Heart left ventricle (tissue), 16 donors: ENCODE data around the gene TIAL1. TPM values are rescaled to one million over a fixed set of nuclear protein-coding genes. Genes with fewer than 3 reads are reported as not detected.
A peak's percentile ranks its signal among the peaks of the same experiment; 100 is the strongest.
"Not testable (repeated sequence)": the region's sequence is repeated elsewhere in the genome, so short reads cannot be mapped to it uniquely, and the experiment has no call there.

Experiments
- ATAC-seq, 4 donors: fragments of 200-7000 bp; cut with Tn5 transposase; one replicate each; pipeline ENCODE4 v1.9.1; 2020 to 2022; ENCODE audit warnings: moderate library complexity in 4 of 4, mild to moderate bottlenecking in 3 of 4, moderate number of reproducible peaks in 1 of 4
- DNase-seq, 5 donors: peaks; one replicate each; pipeline ENCODE4 v3.0.0-alpha.2; 2020
- H3K27ac ChIP-seq, 12 donors: fragments of 200-600 bp; sonication (generic) in 4 of 12; one replicate each; pipeline versions ENCODE4 v1.5.0 to v1.8.0; 2016 to 2022; ENCODE audit warnings: mild to moderate bottlenecking in 2 of 12
- H3K27me3 ChIP-seq, 9 donors: fragments of 200-600 bp; sonication (generic) in 2 of 9; one replicate each; pipeline versions ENCODE4 v1.5.1 to v1.8.0; 2016 to 2022; ENCODE audit warnings: mild to moderate bottlenecking in 3 of 9
- H3K36me3 ChIP-seq, 9 donors: fragments of 200-600 bp; sonication (generic) in 2 of 9; one replicate each; pipeline versions ENCODE4 v1.5.0 to v1.8.0; 2018 to 2022; ENCODE audit warnings: mild to moderate bottlenecking in 2 of 9
- H3K4me1 ChIP-seq, 12 donors: fragments of 200-600 bp; sonication (generic) in 4 of 12; one replicate each; pipeline versions ENCODE4 v1.5.0 to v1.8.0; 2016 to 2022; ENCODE audit warnings: mild to moderate bottlenecking in 3 of 12
- H3K4me3 ChIP-seq, 12 donors: fragments of 200-600 bp; sonication (generic) in 4 of 12; one replicate each; pipeline versions ENCODE4 v1.5.0 to v1.8.0; 2017 to 2022; ENCODE audit warnings: mild to moderate bottlenecking in 9 of 12, moderate library complexity in 4 of 12
- H3K9me3 ChIP-seq, 12 donors: fragments of 200-600 bp; sonication (generic) in 4 of 12; one replicate each; pipeline versions ENCODE4 v1.5.0 to v1.8.0; 2016 to 2022; ENCODE audit warnings: mild to moderate bottlenecking in 1 of 12
- CTCF ChIP-seq, 12 donors: fragments of 200-600 bp; sonication (generic) in 4 of 12; IDR thresholded peaks; one replicate each; pipeline versions ENCODE4 v1.5.0 to v1.8.0; 2018 to 2022; ENCODE audit warnings: antibody characterized with exemption in 12 of 12, mild to moderate bottlenecking in 5 of 12
- POLR2A ChIP-seq, 2 donors: fragments of 450-650 bp; IDR thresholded peaks; one replicate each; pipeline ENCODE4 v1.6.1; 2017; ENCODE audit warnings: antibody characterized with exemption in 2 of 2, mild to moderate bottlenecking in 2 of 2, moderate library complexity in 2 of 2
- WGBS, 4 donors: extraction: QIAGEN DNeasy Blood & Tissue Kit in 2 of 4; methylation state at CpG; one replicate each; pipeline versions ENCODE4 v1.1.5 to v1.1.7; 2013 to 2018; 5-methylcytosine and 5-hydroxymethylcytosine counted together
- intact Hi-C, 10 donors: fragments of 100-400 bp; cut with DNase I; formaldehyde crosslinking; loops; one replicate each; pipeline versions ENCODE4 v1.11.1 to v1.14.2; 2022
- polyA plus RNA-seq, 2 donors: library from polyadenylated mRNA; stranded (reverse); fragments of 200-250 nt; gene quantifications; one replicate each; pipeline ENCODE4 v1.2.3, GENCODE V29; 2013
- total RNA-seq, 9 donors: library from RNA; depleted of rRNA in 2 of 9; stranded (reverse); fragments of >200 nt in 2 of 9; fragmentation: NEBNext Ultra II Directional in 3 of 9; extraction: Animal tissue kit (Norgen Biotek cat#: 25700) in 3 of 9; gene quantifications; one replicate each; pipeline versions ENCODE4 v1.1.0 to v1.2.4, GENCODE V29; 2016 to 2023
- donor health status: ischemic (EF 13 %, LVEDD 7.1; RV severe dilation, severe dysfunction).
- donor health status: healthy with polysubstance abuse.
- donor health status: DM: no; HTN: yes; CAD: no.
- donor health status: DM: no; HTN: no; CAD: no.
- donor health status: ischemic (EF 25% LVEDD 6.9; RV normal size, moderate dysfunction).
- donor health status: ischemic (EF 25% LVEDD 5.7; RV mildly dilated, moderate dysfunction).
- donor health status: healthy.
- donor health status: DM: yes; HTN: yes; CAD: no.
- donor health status: ischemic (EF 35%, LVEDD 5.7; RV mildly dilated, moderate dysfunction).
- donor health status: nonischemic (EF 11% LVEDD 7.7; RV severe dilation, severe dysfunction).
- donor health status: DM: yes; HTN: yes; CAD: no.
- donor health status: PGD.
- donor health status: ischemic (EF 29% LVEDD 5.4; RV normal size, mild dysfunction).
- donor health status: nonischemic (EF 23%, LVEDD 6.1; RV moderate dilation, normal function).

Gene TIAL1
- total and polyA plus RNA-seq, 11 donors = 24.8 to 86.3 (median 65.2) TPM

- no peak for ATAC-seq
- 81 to 89% (median 84%) methylated on average over 1 of the region's 1 CpG for WGBS, 4 donors
- peak overlapping the region in 1 of 12 donors; percentile 11 for H3K27ac ChIP-seq
Observed at GRCh38 chr10:119531067-119531466, 65.7 kb downstream of the TIAL1 start.

GRCh38 chr10:119528663-119529237, 68.0 kb downstream of the TIAL1 start:
- H3K27me3 ChIP-seq, H3K4me1 ChIP-seq, H3K9me3 ChIP-seq, H3K4me3 ChIP-seq, DNase-seq, intact Hi-C loops, H3K27ac ChIP-seq: not testable (repeated sequence)
- peak in 1 of 4 donors; percentile 42 for ATAC-seq
- peaks cover 0 to 26% (median 0%) of the 10 kb centered on the region in 9 donors for H3K36me3 ChIP-seq
- WGBS, 4 donors = 55 to 65% (median 58%) methylated on average over 8 of the region's 8 CpGs

More at GRCh38 chr10:119531067-119531466, 65.7 kb downstream of the TIAL1 start:
- no peak for DNase-seq
- Histone ChIP-seq H3K36me3 (peaks cover 0 to 9% (median 0%) of the 10 kb centered on the region in 9 donors), H3K9me3 (no peaks in the 10 kb centered on the region), H3K4me1 (peaks cover 0 to 19% (median 0%) of the 10 kb centered on the region in 12 donors), H3K4me3 (no peak overlapping the region), H3K27me3 (no peaks in the 10 kb centered on the region)
- TF ChIP-seq POLR2A (IDR thresholded peaks at IDR 0.05) (no peak), CTCF (IDR thresholded peaks at IDR 0.05) (no peak)
- intact Hi-C loops = no loop called here

- H3K4me3 ChIP-seq = no peak overlapping the region
- WGBS, 4 donors = 57 to 64% (median 60%) methylated on average over 18 of the region's 18 CpGs
- peaks cover 0 to 33% (median 0%) of the 10 kb centered on the region in 9 donors for H3K36me3 ChIP-seq
- ATAC-seq (peak in 1 of 4 donors; percentile 28), DNase-seq (no peak)
- peaks cover 0 to 6% (median 0%) of the 10 kb centered on the region in 12 donors for H3K4me1 ChIP-seq
- TF ChIP-seq CTCF (IDR thresholded peaks at IDR 0.05) (peak in 1 of 12 donors; percentile 18), POLR2A (IDR thresholded peaks at IDR 0.05) (no peak)
- no peaks in the 10 kb centered on the region for H3K9me3 ChIP-seq
- H3K27ac ChIP-seq = no peak overlapping the region
- no peaks in the 10 kb centered on the region for H3K27me3 ChIP-seq
- intact Hi-C loops = no loop called here
Observed at GRCh38 chr10:119526621-119527592, 69.9 kb downstream of the TIAL1 start.

GRCh38 chr10:119526149-119526548, 70.6 kb downstream of the TIAL1 start:
- Histone ChIP-seq H3K4me3 (no peak overlapping the region), H3K36me3 (peaks cover 0 to 36% (median 0%) of the 10 kb centered on the region in 9 donors), H3K4me1 (peaks cover 0 to 10% (median 0%) of the 10 kb centered on the region in 12 donors), H3K27me3 (no peaks in the 10 kb centered on the region), H3K9me3 (no peaks in the 10 kb centered on the region), H3K27ac (no peak overlapping the region)
- TF ChIP-seq POLR2A (IDR thresholded peaks at IDR 0.05) (no peak), CTCF (IDR thresholded peaks at IDR 0.05) (no peak)
- intact Hi-C loops = no loop called here
- DNase-seq = no peak
- 87 to 96% (median 91%) methylated on average over 1 of the region's 1 CpG for WGBS, 4 donors
- ATAC-seq = no peak
